ENCODE measurements around the gene GLRA1.

DNA sequence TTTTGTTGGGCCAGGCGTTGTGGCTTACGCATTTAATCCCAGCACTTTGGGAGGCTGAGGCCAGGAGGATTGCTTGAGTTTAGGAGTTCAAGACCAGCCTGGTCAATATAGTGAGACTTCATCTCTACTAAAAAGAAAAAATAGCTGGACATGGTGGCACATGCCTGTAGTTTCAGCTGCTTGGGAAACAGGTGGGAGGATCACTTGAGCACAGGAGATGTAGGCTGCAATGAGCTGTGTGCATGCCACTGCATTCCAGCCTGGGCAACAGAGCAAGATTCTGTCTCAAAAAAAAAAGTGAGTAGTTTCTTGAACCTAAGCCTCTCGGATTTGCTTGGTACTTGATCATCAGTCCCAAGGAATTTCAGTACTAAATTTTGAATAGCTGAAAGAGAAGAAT, 126.0 kb downstream of the GLRA1 start:
- TF ChIP-seq, protein P1, sequence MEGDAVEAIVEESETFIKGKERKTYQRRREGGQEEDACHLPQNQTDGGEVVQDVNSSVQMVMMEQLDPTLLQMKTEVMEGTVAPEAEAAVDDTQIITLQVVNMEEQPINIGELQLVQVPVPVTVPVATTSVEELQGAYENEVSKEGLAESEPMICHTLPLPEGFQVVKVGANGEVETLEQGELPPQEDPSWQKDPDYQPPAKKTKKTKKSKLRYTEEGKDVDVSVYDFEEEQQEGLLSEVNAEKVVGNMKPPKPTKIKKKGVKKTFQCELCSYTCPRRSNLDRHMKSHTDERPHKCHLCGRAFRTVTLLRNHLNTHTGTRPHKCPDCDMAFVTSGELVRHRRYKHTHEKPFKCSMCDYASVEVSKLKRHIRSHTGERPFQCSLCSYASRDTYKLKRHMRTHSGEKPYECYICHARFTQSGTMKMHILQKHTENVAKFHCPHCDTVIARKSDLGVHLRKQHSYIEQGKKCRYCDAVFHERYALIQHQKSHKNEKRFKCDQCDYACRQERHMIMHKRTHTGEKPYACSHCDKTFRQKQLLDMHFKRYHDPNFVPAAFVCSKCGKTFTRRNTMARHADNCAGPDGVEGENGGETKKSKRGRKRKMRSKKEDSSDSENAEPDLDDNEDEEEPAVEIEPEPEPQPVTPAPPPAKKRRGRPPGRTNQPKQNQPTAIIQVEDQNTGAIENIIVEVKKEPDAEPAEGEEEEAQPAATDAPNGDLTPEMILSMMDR (conservative IDR thresholded peaks at IDR 0.05) = no peak
- no peak for TF ChIP-seq ZFX (IDR thresholded peaks at IDR 0.05)
